ENCODE data around the gene ARPC1A.

DNA sequence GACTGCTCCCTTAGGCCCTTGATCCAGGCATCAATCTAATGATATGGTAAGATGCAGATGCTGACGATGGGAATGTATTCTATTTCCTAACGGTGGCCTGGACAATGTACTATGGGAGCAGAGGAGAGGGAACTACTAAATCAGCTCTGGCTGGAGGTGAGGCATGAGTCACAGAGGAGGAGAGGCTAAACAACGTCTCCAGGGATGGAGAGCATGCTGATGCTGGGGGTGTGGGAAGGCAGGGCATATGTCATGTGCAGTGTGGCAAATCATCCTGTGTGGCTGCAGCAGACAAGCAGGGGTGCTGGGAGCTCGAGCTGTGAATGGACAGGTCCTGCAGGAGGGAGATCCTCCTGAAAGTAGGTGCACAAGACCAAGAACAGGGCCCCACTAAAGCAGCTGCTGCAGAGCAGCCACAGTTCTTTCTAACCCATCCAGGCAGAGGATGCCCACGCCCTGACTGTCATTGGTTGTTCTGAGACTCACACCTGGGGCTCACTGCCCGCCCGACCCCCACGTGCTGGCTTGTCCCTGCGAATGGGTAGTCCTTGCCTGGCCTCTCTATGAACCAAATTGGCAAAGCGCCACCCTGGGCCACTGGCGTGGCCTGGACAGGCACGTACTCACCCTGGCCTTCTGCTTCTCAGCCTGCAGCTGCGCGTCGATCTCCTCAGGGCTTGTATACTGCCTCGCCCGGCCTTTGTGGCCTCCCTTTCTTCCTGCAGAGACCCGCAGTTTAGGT, 78.7 kb downstream of the ARPC1A start:
- TF ChIP-seq, protein P1, sequence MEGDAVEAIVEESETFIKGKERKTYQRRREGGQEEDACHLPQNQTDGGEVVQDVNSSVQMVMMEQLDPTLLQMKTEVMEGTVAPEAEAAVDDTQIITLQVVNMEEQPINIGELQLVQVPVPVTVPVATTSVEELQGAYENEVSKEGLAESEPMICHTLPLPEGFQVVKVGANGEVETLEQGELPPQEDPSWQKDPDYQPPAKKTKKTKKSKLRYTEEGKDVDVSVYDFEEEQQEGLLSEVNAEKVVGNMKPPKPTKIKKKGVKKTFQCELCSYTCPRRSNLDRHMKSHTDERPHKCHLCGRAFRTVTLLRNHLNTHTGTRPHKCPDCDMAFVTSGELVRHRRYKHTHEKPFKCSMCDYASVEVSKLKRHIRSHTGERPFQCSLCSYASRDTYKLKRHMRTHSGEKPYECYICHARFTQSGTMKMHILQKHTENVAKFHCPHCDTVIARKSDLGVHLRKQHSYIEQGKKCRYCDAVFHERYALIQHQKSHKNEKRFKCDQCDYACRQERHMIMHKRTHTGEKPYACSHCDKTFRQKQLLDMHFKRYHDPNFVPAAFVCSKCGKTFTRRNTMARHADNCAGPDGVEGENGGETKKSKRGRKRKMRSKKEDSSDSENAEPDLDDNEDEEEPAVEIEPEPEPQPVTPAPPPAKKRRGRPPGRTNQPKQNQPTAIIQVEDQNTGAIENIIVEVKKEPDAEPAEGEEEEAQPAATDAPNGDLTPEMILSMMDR (conservative IDR thresholded peaks at IDR 0.05), result no peak
- TF ChIP-seq ZFX (IDR thresholded peaks at IDR 0.05), result no peak
